HFFc6 (cell line): ENCODE measurements around the gene GALNT16. TPM values are rescaled to one million over a fixed set of nuclear protein-coding genes. Genes with fewer than 3 reads are reported as not detected.

Experiments used
- DNase-seq: peaks from one replicate; pipeline ENCODE4 v3.0.0-alpha.2; 2018
- H3K27ac Mint-ChIP-seq: 2 replicates; pipeline ENCODE4 v1.8.0; 2020; ENCODE audit warnings: mild to moderate bottlenecking, mixed read lengths
- H3K27me3 Mint-ChIP-seq: 2 replicates; pipeline ENCODE4 v1.8.0; 2021; ENCODE audit warnings: mild to moderate bottlenecking, moderate library complexity, mixed read lengths; ENCODE audit not compliant: insufficient read depth
- H3K36me3 Mint-ChIP-seq: 2 replicates; pipeline ENCODE4 v1.8.0; 2021; ENCODE audit warnings: low read depth, mixed read lengths
- H3K4me1 Mint-ChIP-seq: 2 replicates; pipeline ENCODE4 v1.8.0; 2020; ENCODE audit warnings: low read depth, mixed read lengths
- H3K4me3 Mint-ChIP-seq: 2 replicates; pipeline ENCODE4 v1.8.0; 2020; ENCODE audit warnings: mild to moderate bottlenecking, moderate library complexity, mixed read lengths
- H3K9me3 Mint-ChIP-seq: 2 replicates; pipeline ENCODE4 v1.8.0; 2020; ENCODE audit warnings: mild to moderate bottlenecking, mixed read lengths
- CTCF ChIP-seq: fragments of 200-600 bp; sonication (generic); IDR thresholded peaks from 2 replicates; pipeline ENCODE4 v1.5.0; 2021; ENCODE audit warnings: antibody characterized with exemption, mild to moderate bottlenecking
- total RNA-seq, 6 experiments: library from RNA; stranded (reverse); fragmentation: NEBNext Ultra II Directional; extraction: Animal tissue kit (Norgen Biotek cat#: 25700); gene quantifications; 2 replicates in 1 of 6; 3 replicates in 5 of 6; pipeline ENCODE4 v1.2.3, GENCODE V29; 2021

The GALNT16 gene
- total RNA-seq, 6 experiments from 2014 or later = 0.11 to 0.38 (median 0.24) TPM

GRCh38 chr14:69323266-69323998 lies 63.5 kb downstream of the GALNT16 start:
- Mint-ChIP-seq H3K4me3 (no peak overlapping the region), H3K4me1 (peaks cover 6% of the 10 kb centered on the region; the same call in 1 of the 2 replicates), H3K27ac (no peak overlapping the region), H3K27me3 (peaks cover 19% of the 10 kb centered on the region), H3K36me3 (no peaks in the 10 kb centered on the region), H3K9me3 (no peaks in the 10 kb centered on the region)
- TF ChIP-seq CTCF = no peak
- DNase-seq = no peak

DNA sequence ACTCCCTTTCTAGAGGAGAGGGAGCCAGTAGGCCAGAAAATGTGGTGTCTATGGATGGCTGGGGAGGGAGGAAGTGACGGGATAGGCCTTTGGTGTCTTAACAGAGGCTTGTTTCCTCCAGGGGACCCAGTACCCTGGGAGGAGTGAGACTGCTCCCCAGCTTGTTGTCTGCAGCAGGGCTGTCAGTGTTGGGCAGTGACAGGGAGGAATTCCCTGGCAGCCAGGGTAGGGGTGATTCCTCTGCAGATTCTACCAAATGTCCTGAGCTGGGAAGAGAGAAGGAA lies 64.0 kb downstream of the GALNT16 start:
- peaks cover 2% of the 10 kb centered on the region; the same call in 1 of the 2 replicates for H3K4me1 Mint-ChIP-seq
- no peak for TF ChIP-seq CTCF
- no peaks in the 10 kb centered on the region for H3K36me3 Mint-ChIP-seq
- H3K27ac Mint-ChIP-seq = no peak overlapping the region
- no peak overlapping the region for H3K4me3 Mint-ChIP-seq
- H3K9me3 Mint-ChIP-seq = no peaks in the 10 kb centered on the region
- peaks cover 24% of the 10 kb centered on the region for H3K27me3 Mint-ChIP-seq
- no peak for DNase-seq

DNA sequence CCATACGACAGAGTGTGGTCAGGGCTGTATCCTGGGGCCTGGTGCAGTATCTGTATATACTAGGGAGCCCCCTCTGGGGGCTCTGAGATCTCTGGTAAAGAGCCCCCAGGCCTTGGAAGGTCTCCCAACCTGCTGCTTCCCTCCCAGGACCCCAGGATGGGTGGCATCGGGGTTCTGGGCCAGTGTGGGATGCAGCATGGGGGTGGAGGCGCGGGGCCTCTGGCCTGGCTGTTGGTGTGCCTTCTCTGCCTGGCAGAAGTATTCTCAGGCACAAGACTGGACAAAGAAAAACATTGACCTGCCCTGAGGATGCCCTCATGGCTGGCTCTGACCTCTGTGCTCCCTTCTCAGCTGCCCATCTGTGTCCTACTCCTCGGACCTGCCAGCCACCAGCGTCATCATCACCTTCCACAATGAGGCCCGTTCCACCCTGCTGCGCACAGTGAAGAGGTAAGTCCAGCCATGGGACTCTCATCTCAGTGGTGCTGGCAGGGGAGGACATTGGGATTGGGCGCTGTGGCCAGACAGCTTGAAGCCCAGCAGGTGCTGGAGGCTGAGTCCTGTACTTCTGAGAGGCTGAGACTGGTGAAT lies 64.5 kb downstream of the GALNT16 start:
- no peak for DNase-seq
- H3K9me3 Mint-ChIP-seq = no peaks in the 10 kb centered on the region
- no peak overlapping the region for H3K27ac Mint-ChIP-seq
- H3K36me3 Mint-ChIP-seq = no peaks in the 10 kb centered on the region
- H3K4me3 Mint-ChIP-seq = no peak overlapping the region
- TF ChIP-seq CTCF = no peak
- no peaks in the 10 kb centered on the region for H3K4me1 Mint-ChIP-seq
- H3K27me3 Mint-ChIP-seq = peaks cover 26% of the 10 kb centered on the region

DNA sequence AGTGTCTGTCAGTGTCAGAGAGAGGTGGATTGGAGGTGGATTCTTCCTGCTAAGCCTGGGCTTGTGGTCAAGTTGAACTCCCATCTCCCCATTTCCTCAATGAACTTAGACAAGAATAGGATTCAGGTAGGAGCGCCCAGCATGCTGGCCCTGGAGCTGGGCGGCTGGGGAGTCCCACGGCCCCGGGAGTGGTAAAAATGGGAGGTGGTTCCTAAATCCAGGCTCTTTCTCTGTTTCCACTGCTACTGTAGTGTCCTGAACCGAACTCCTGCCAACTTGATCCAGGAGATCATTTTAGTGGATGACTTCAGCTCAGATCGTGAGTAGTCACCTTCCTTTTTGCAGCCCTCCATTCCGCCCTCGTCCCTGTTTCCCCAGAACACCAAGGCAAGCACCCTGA lies 65.1 kb downstream of the GALNT16 start:
- no peaks in the 10 kb centered on the region for H3K4me1 Mint-ChIP-seq
- H3K27me3 Mint-ChIP-seq = peaks cover 30% of the 10 kb centered on the region
- H3K9me3 Mint-ChIP-seq = no peaks in the 10 kb centered on the region
- no peak for TF ChIP-seq CTCF
- H3K36me3 Mint-ChIP-seq = no peaks in the 10 kb centered on the region
- H3K27ac Mint-ChIP-seq = no peak overlapping the region
- DNase-seq = no peak
- H3K4me3 Mint-ChIP-seq = no peak overlapping the region

DNA sequence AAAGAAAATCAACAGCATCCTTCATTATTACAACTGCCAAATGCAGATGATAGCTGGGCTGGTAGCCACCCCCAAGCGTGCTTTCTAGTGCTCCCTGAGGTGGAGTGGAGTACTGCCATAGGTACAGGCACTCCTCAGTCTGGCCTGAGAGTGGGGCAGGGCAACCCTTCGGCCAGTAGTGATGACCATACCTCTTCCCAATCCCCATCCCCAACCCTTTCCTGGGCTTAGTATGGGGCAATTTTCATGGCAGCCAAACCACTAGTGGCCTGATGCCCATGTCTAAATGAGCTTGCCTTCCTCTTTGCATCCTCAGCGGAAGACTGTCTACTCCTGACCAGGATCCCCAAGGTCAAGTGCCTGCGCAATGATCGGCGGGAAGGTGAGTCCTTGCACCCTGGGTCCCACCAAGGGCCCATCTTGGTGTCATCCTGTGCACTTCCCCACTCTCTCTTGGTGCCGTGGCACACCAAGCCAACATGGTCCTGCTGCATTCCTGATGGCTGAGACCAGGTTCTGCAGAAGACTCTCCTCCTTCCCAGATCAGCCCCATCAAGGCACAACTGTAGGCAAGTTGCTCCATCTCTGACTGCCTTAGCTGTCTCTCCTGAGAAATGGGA lies 65.8 kb downstream of the GALNT16 start:
- Mint-ChIP-seq H3K27me3 (peaks cover 30% of the 10 kb centered on the region), H3K4me1 (peaks cover 6% of the 10 kb centered on the region; the same call in 1 of the 2 replicates), H3K27ac (no peak overlapping the region), H3K36me3 (no peaks in the 10 kb centered on the region), H3K4me3 (no peak overlapping the region), H3K9me3 (no peaks in the 10 kb centered on the region)
- TF ChIP-seq CTCF = no peak; the same call in 1 of the 2 replicates
- no peak for DNase-seq
